ENCODE results near the gene AURKA. TPM values are rescaled to one million over a fixed set of nuclear protein-coding genes. Genes with fewer than 3 reads are reported as not detected.

Gene AURKA
- 26.4 TPM for polyA plus RNA-seq (2013, experiment 1 of 2; ENCODE audit: insufficient read length)
- polyA plus RNA-seq (2013, experiment 2 of 2; ENCODE audit: insufficient read length): 29.2 TPM

GRCh38 chr20:56392132-56392880 lies at the start of gene AURKA, which contains the start of gene CSTF1:
TSS of gene AURKA (minus strand) at chr20:56392215. CDS start at chr20:56388197, 4,018 bp downstream.
TSS of gene CSTF1 (plus strand) at chr20:56392645. CDS start at chr20:56395553, 2,908 bp downstream.
- DNase-seq: peak; percentile 100

- DNase-seq: peak; percentile 30
Measured at GRCh38 chr20:56440346-56441007, 48.5 kb upstream of the AURKA start.

- DNase-seq: peak; percentile 100
Measured at GRCh38 chr20:56439771-56440291, 47.8 kb upstream of the AURKA start.

- no peak for DNase-seq
Measured at GRCh38 chr20:56438284-56438683, 46.3 kb upstream of the AURKA start.

- no peak for DNase-seq
Measured at GRCh38 chr20:56437196-56437960, 45.4 kb upstream of the AURKA start.

- peak; percentile 66 for DNase-seq
Measured at GRCh38 chr20:56433880-56434255, 41.9 kb upstream of the AURKA start.

- peak; percentile 28 for DNase-seq
Measured at GRCh38 chr20:56433221-56433879, 41.3 kb upstream of the AURKA start.

- DNase-seq: no peak
Measured at GRCh38 chr20:56431471-56431870, 39.5 kb upstream of the AURKA start.

GRCh38 chr20:56430957-56431356 lies 38.9 kb upstream of the AURKA start:
- no peak for DNase-seq

GRCh38 chr20:56430461-56430860 lies 38.4 kb upstream of the AURKA start:
- DNase-seq: no peak

- no peak for DNase-seq
Measured at GRCh38 chr20:56429941-56430340, 37.9 kb upstream of the AURKA start.

GRCh38 chr20:56429502-56429901 lies 37.5 kb upstream of the AURKA start:
- DNase-seq: peak; percentile 73

GRCh38 chr20:56428881-56429280 lies 36.9 kb upstream of the AURKA start:
- DNase-seq: no peak

GRCh38 chr20:56428410-56428809 lies 36.4 kb upstream of the AURKA start:
- DNase-seq: no peak

GRCh38 chr20:56427797-56428196 lies 35.8 kb upstream of the AURKA start:
- no peak for DNase-seq

- no peak for DNase-seq
Measured at GRCh38 chr20:56426926-56427325, 34.9 kb upstream of the AURKA start.

- DNase-seq: no peak
Measured at GRCh38 chr20:56426026-56426425, 34.0 kb upstream of the AURKA start.

- DNase-seq: no peak
Measured at GRCh38 chr20:56424931-56425330, 32.9 kb upstream of the AURKA start.

GRCh38 chr20:56423886-56424285 lies 31.9 kb upstream of the AURKA start:
- DNase-seq: peak; percentile 26

- DNase-seq: no peak
Measured at GRCh38 chr20:56423211-56423610, 31.2 kb upstream of the AURKA start.

- DNase-seq: no peak
Measured at GRCh38 chr20:56422824-56423189, 30.8 kb upstream of the AURKA start.

GRCh38 chr20:56422076-56422823 lies 30.2 kb upstream of the AURKA start:
- peak; percentile 74 for DNase-seq
